Common myeloid progenitor, CD34-positive (primary cell): ENCODE measurements around the gene NR2F2.

Source experiments
- CTCF ChIA-PET: fragments of 350-600 bp; sonication (Branson Sonifier 250); formaldehyde crosslinking; loops from one replicate; lab custom pipeline; 2021; ENCODE audit warnings: antibody characterized with exemption; lab: Charles Lee
- POLR2A ChIA-PET: fragments of 350-600 bp; sonication (Branson Sonifier 250); formaldehyde crosslinking; loops from one replicate; lab custom pipeline; 2021; ENCODE audit warnings: antibody characterized with exemption; lab: Charles Lee
- DNase-seq, 3 donors: peaks; one replicate each; pipeline versions ENCODE4 v3.0.0 to v3.0.0-alpha.2; 2013
- H3K27ac ChIP-seq, 2 experiments: 1 replicate in 1 of 2; 2 replicates in 1 of 2; pipeline ENCODE4 v1.7.0; 2013; ENCODE audit warnings: inconsistent platforms in 2 of 2, low read length in 2 of 2, mild to moderate bottlenecking in 2 of 2, low read depth in 1 of 2, moderate library complexity in 1 of 2; ENCODE audit not compliant: severe bottlenecking in 2 of 2, insufficient read depth in 1 of 2, poor library complexity in 1 of 2
- H3K27me3 ChIP-seq, 5 experiments: replicated peaks in 2 of 5; 1 replicate in 3 of 5; 2 replicates in 2 of 5; pipeline versions ENCODE4 v1.6.1 to v1.7.0; 2013; ENCODE audit warnings: low read length in 4 of 5, mild to moderate bottlenecking in 2 of 5, moderate library complexity in 2 of 5, inconsistent platforms in 1 of 5; ENCODE audit not compliant: insufficient read depth in 5 of 5, control insufficient read depth in 4 of 5
- H3K36me3 ChIP-seq, 4 experiments: 1 replicate in 2 of 4; 2 replicates in 2 of 4; pipeline versions ENCODE4 v1.6.1 to v1.7.0; 2013; ENCODE audit warnings: low read length in 3 of 4, control low read depth in 1 of 4, mild to moderate bottlenecking in 1 of 4; ENCODE audit not compliant: control insufficient read depth in 4 of 4, insufficient read depth in 4 of 4
- H3K4me1 ChIP-seq, 4 experiments: 1 replicate in 3 of 4; 2 replicates in 1 of 4; pipeline versions ENCODE4 v1.6.1 to v1.7.1; 2013; ENCODE audit warnings: low read length in 3 of 4, mild to moderate bottlenecking in 3 of 4, control low read depth in 1 of 4, inconsistent platforms in 1 of 4, moderate library complexity in 1 of 4; ENCODE audit not compliant: control insufficient read depth in 4 of 4, insufficient read depth in 4 of 4; ENCODE audit errors: control extremely low read depth in 1 of 4
- H3K4me3 ChIP-seq, 7 experiments: 1 replicate in 4 of 7; 2 replicates in 3 of 7; pipeline versions ENCODE4 v1.5.1 to v1.7.0; 2013; ENCODE audit warnings: mild to moderate bottlenecking in 7 of 7, low read length in 6 of 7, moderate library complexity in 6 of 7, inconsistent platforms in 2 of 7, low read depth in 2 of 7, control low read depth in 1 of 7; ENCODE audit not compliant: insufficient read depth in 4 of 7, control insufficient read depth in 1 of 7; ENCODE audit errors: extremely low read depth in 1 of 7
- H3K9me3 ChIP-seq, 5 experiments: 1 replicate in 4 of 5; 2 replicates in 1 of 5; pipeline versions ENCODE4 v1.6.1 to v1.7.1; 2013; ENCODE audit warnings: low read length in 4 of 5, mild to moderate bottlenecking in 2 of 5, inconsistent platforms in 1 of 5, low read depth in 1 of 5, moderate library complexity in 1 of 5; ENCODE audit not compliant: control insufficient read depth in 4 of 5, insufficient read depth in 2 of 5; ENCODE audit errors: control extremely low read depth in 1 of 5
- WGBS: methylation state at CpG from one replicate; pipeline ENCODE4 v1.1.5; 2013; ENCODE audit not compliant: insufficient coverage; 5-methylcytosine and 5-hydroxymethylcytosine counted together

The NR2F2 gene

GRCh38 chr15:96347181-96348111 is 16.9 kb downstream of the NR2F2 start:
- Histone ChIP-seq H3K4me1 (peaks cover 0 to 8% (median 2%) of the 10 kb centered on the region in 4 experiments), H3K9me3 (peaks cover 0 to under 1% (median 0%) of the 10 kb centered on the region in 5 experiments), H3K4me3 (no peak overlapping the region), H3K27me3 (peaks cover 29 to 100% (median 68%) of the 10 kb centered on the region in 5 experiments), H3K36me3 (no peaks in the 10 kb centered on the region), H3K27ac (no peak overlapping the region)
- POLR2A ChIA-PET = no interaction called here
- peak in 1 of 3 donors; percentile 42 for DNase-seq
- CTCF ChIA-PET = interaction anchor here (2.9 to 3.1 kb wide), 2 partner anchors 1087 to 1088 kb away, joined by 9 to 15 read pairs; no protein-coding TSS in a partner anchor
- WGBS = 6% methylated on average over 21 of the region's 39 CpGs

GRCh38 chr15:96348112-96349027 is 17.9 kb downstream of the NR2F2 start:
- Histone ChIP-seq H3K36me3 (no peaks in the 10 kb centered on the region), H3K27ac (no peak overlapping the region), H3K4me3 (no peak overlapping the region), H3K9me3 (peaks cover 0 to 3% (median 0%) of the 10 kb centered on the region in 5 experiments), H3K27me3 (peaks cover 35 to 100% (median 63%) of the 10 kb centered on the region in 5 experiments), H3K4me1 (peaks cover 0 to 8% (median 2%) of the 10 kb centered on the region in 4 experiments)
- WGBS = 13% methylated on average over 9 of the region's 13 CpGs
- DNase-seq = no peak
- ChIA-PET POLR2A (no interaction called here), CTCF (interaction anchor here (2.9 kb wide), 1 partner anchor 1089 kb away, joined by 9 read pairs; no protein-coding TSS in a partner anchor)

DNA sequence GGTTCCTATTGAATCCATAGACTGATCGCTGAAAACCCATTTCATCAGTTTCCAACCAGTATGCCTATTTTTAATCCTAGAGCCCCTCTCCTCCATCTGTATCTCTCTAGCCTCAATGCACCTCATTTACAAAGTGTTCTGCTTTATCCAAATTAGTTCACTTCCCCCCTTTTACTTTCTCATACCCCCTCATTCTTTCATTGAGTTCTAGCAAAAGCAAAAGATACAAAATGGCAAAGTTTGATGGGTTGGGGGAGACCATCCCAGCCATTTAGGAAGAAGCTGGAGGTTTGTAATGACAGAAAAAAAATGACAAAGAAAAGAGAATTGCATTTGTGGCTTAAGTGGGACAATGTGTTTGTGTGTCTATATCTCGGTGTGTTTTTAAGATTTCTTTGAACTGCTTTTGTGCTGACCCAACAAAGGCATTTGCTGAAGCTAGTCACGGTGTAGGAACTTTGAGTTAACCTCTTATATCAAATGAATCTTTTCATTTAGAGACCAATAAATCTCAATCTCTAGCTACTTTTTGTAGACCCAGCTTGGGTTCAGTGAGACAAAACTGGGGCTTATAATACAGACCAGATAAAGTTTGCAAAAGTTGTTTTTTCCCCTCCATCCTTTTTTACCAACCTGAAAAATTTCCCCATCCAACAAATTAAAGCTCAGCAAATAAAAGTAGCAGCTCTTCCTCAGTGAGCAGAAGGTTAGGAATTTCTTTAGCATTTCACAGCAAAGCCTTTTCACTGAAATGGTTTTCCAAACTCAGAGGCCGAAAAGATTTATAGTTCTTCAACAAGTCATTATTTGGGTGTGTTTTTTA is 18.7 kb downstream of the NR2F2 start:
- no peak overlapping the region for H3K27ac ChIP-seq

GRCh38 chr15:96349857-96350720 is 19.6 kb downstream of the NR2F2 start:
- Histone ChIP-seq H3K4me3 (no peak overlapping the region), H3K4me1 (peaks cover 0 to 8% (median 4%) of the 10 kb centered on the region in 4 experiments), H3K9me3 (peaks cover 0 to 3% (median 0%) of the 10 kb centered on the region in 5 experiments), H3K36me3 (no peaks in the 10 kb centered on the region), H3K27ac (no peak overlapping the region), H3K27me3 (peaks cover 40 to 100% (median 59%) of the 10 kb centered on the region in 5 experiments)
- CTCF ChIA-PET = interaction anchor here (0.7 to 2.9 kb wide), 2 partner anchors 22 to 1091 kb away, joined by 3 to 9 read pairs; no protein-coding TSS in a partner anchor
- DNase-seq = no peak
- 10% methylated on average over 2 of the region's 7 CpGs for WGBS
- POLR2A ChIA-PET = no interaction called here

More for the DNA sequence above, 18.7 kb downstream of the NR2F2 start:
- no peak overlapping the region for H3K4me3 ChIP-seq
- ChIA-PET CTCF (interaction anchor here (0.7 to 2.9 kb wide), 2 partner anchors 21 to 1090 kb away, joined by 3 to 9 read pairs; no protein-coding TSS in a partner anchor), POLR2A (no interaction called here)
- 8% methylated on average over 1 of the region's 4 CpGs for WGBS
- H3K36me3 ChIP-seq = no peaks in the 10 kb centered on the region
- peaks cover 0 to 3% (median 0%) of the 10 kb centered on the region in 5 experiments for H3K9me3 ChIP-seq
- DNase-seq = no peak
- peaks cover 35 to 100% (median 62%) of the 10 kb centered on the region in 5 experiments for H3K27me3 ChIP-seq
- peaks cover 0 to 8% (median 3%) of the 10 kb centered on the region in 4 experiments for H3K4me1 ChIP-seq

- H3K27me3 ChIP-seq = peaks cover 45 to 100% (median 62%) of the 10 kb centered on the region in 5 experiments
- CTCF ChIA-PET = no interaction called here
- peaks cover 0 to 3% (median 0%) of the 10 kb centered on the region in 5 experiments for H3K9me3 ChIP-seq
- no peak overlapping the region for H3K27ac ChIP-seq
- POLR2A ChIA-PET = no interaction called here
- 9% methylated on average over 10 of the region's 19 CpGs for WGBS
- H3K4me3 ChIP-seq = peak overlapping the region in 1 of 7 experiments; percentile 11
- H3K36me3 ChIP-seq = no peaks in the 10 kb centered on the region
- peaks cover 0 to 4% (median 2%) of the 10 kb centered on the region in 4 experiments for H3K4me1 ChIP-seq
- DNase-seq = no peak
These were observed 20.6 kb downstream of the NR2F2 start for GRCh38 chr15:96350934-96351724.
